HEK293 (cell line): ENCODE measurements around the gene SMIM38.

Source experiments
- CTCF ChIP-seq: fragments of 450-650 bp; formaldehyde crosslinking; IDR thresholded peaks from 2 replicates; pipeline ENCODE4 v1.5.1; 2016; ENCODE audit warnings: missing biosample characterization, missing genetic modification characterization
- GLIS2 ChIP-seq: fragments of 450-650 bp; formaldehyde crosslinking; IDR thresholded peaks from 2 replicates; pipeline ENCODE4 v1.5.1; 2016; ENCODE audit warnings: missing biosample characterization, missing genetic modification characterization
- YY1 ChIP-seq: fragments of 450-650 bp; formaldehyde crosslinking; IDR thresholded peaks from 2 replicates; pipeline ENCODE4 v1.5.1; 2018; ENCODE audit warnings: missing biosample characterization, missing genetic modification characterization
- ZBTB17 ChIP-seq: fragments of 450-650 bp; formaldehyde crosslinking; IDR thresholded peaks from 2 replicates; pipeline ENCODE4 v1.5.1; 2016; ENCODE audit warnings: missing biosample characterization, missing genetic modification characterization
- ZNF791 ChIP-seq: fragments of 450-650 bp; formaldehyde crosslinking; IDR thresholded peaks from 2 replicates; pipeline ENCODE4 v1.5.1; 2016; ENCODE audit warnings: missing biosample characterization, missing genetic modification characterization
- ZSCAN30 ChIP-seq: fragments of 450-650 bp; IDR thresholded peaks from 2 replicates; pipeline ENCODE4 v1.5.1; 2018; ENCODE audit warnings: missing biosample characterization, mild to moderate bottlenecking, missing genetic modification characterization, moderate library complexity

GRCh38 chr11:69122630-69123431, 32.9 kb upstream of the SMIM38 start:
- TF ChIP-seq ZBTB17 (tag by site-specific recombination), result peak; percentile 69
- TF ChIP-seq YY1 (tag by site-specific recombination), result no peak
- TF ChIP-seq CTCF (tag by site-specific recombination), result no peak
- peak; percentile 61 for TF ChIP-seq GLIS2 (tag by site-specific recombination)
- no peak for TF ChIP-seq ZSCAN30 (tag by site-specific recombination)
- TF ChIP-seq ZNF791 (tag by site-specific recombination), result no peak
